IMR-90 (cell line): Measurements from ENCODE around the gene MCRS1.

Source experiments
- CEBPB ChIP-seq: IDR thresholded peaks from 2 replicates; pipeline ENCODE4 v1.6.1; 2012; ENCODE audit warnings: low read depth, low read length, improper control_type of control experiment
- CHD1 ChIP-seq: IDR thresholded peaks from 2 replicates; pipeline ENCODE4 v1.6.1; 2012; ENCODE audit warnings: low read depth, low read length, improper control_type of control experiment
- FOS ChIP-seq: fragments of 150-350 bp; IDR thresholded peaks from 2 replicates; pipeline ENCODE4 v1.6.1; 2016; ENCODE audit warnings: low read depth, low read length
- MXI1 ChIP-seq: IDR thresholded peaks from 2 replicates; pipeline ENCODE4 v1.6.1; 2012; ENCODE audit warnings: low read depth, mild to moderate bottlenecking, low read length, moderate library complexity, borderline replicate concordance
- NFE2L2 ChIP-seq: fragments of 150-350 bp; IDR thresholded peaks from 2 replicates; pipeline ENCODE4 v1.6.1; 2016; ENCODE audit warnings: low read depth, mild to moderate bottlenecking, low read length
- POLR2A ChIP-seq: IDR thresholded peaks from 2 replicates; pipeline ENCODE4 v1.6.1; 2012; ENCODE audit warnings: mild to moderate bottlenecking, low read depth, low read length
- RCOR1 ChIP-seq: IDR thresholded peaks from 2 replicates; pipeline ENCODE4 v1.6.1; 2012; ENCODE audit warnings: mild to moderate bottlenecking, low read length, improper control_type of control experiment; ENCODE audit not compliant: insufficient replicate concordance
- SMC3 ChIP-seq: fragments of 150-350 bp; IDR thresholded peaks from 2 replicates; pipeline ENCODE4 v1.6.1; 2016; ENCODE audit warnings: low read depth, mild to moderate bottlenecking, antibody characterized with exemption, low read length, moderate library complexity
- USF2 ChIP-seq: fragments of 150-350 bp; IDR thresholded peaks from 2 replicates; pipeline ENCODE4 v1.6.1; 2017; ENCODE audit warnings: mild to moderate bottlenecking, antibody characterized with exemption, low read length, low read depth
- TF ChIP-seq, protein P1 (sequence below): conservative IDR thresholded peaks from 2 replicates; pipeline ENCODE4 v1.5.1; 2012; ENCODE audit warnings: mild to moderate bottlenecking, low read depth, low read length, improper control_type of control experiment

GRCh38 chr12:49539406-49540228, 28.3 kb downstream of the MCRS1 start:
- TF ChIP-seq, protein P1, sequence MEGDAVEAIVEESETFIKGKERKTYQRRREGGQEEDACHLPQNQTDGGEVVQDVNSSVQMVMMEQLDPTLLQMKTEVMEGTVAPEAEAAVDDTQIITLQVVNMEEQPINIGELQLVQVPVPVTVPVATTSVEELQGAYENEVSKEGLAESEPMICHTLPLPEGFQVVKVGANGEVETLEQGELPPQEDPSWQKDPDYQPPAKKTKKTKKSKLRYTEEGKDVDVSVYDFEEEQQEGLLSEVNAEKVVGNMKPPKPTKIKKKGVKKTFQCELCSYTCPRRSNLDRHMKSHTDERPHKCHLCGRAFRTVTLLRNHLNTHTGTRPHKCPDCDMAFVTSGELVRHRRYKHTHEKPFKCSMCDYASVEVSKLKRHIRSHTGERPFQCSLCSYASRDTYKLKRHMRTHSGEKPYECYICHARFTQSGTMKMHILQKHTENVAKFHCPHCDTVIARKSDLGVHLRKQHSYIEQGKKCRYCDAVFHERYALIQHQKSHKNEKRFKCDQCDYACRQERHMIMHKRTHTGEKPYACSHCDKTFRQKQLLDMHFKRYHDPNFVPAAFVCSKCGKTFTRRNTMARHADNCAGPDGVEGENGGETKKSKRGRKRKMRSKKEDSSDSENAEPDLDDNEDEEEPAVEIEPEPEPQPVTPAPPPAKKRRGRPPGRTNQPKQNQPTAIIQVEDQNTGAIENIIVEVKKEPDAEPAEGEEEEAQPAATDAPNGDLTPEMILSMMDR: no peak
- TF ChIP-seq NFE2L2: no peak
- no peak for TF ChIP-seq POLR2A
- TF ChIP-seq CHD1: no peak
- no peak for TF ChIP-seq SMC3
- TF ChIP-seq CEBPB: no peak
- no peak for TF ChIP-seq FOS
- no peak for TF ChIP-seq USF2
- TF ChIP-seq RCOR1: no peak
- TF ChIP-seq MXI1: no peak
